Transverse colon (tissue), 4 donors: ENCODE results near the gene NUB1.
A peak's percentile ranks its signal among the peaks of the same experiment; 100 is the strongest.

ENCODE experiments used
- CTCF ChIP-seq, 5 experiments: fragments of 200-600 bp in 3 of 5; fragments of 450-650 bp in 2 of 5; sonication (generic) in 3 of 5; IDR thresholded peaks; 1 replicate in 2 of 5; 2 replicates in 3 of 5; pipeline ENCODE4 v1.5.1; 2016 to 2017; ENCODE audit warnings: antibody characterized with exemption in 5 of 5, inconsistent platforms in 3 of 5, mild to moderate bottlenecking in 2 of 5, moderate library complexity in 1 of 5
- POLR2A ChIP-seq: fragments of 450-650 bp; IDR thresholded peaks from one replicate; pipeline ENCODE4 v1.6.1; 2016; ENCODE audit warnings: antibody characterized with exemption, mild to moderate bottlenecking, moderate library complexity
- POLR2AphosphoS5 ChIP-seq, 3 donors: sonication (generic); formaldehyde crosslinking; IDR thresholded peaks; one replicate each; pipeline ENCODE4 v1.6.1; 2016; ENCODE audit warnings: antibody characterized with exemption in 3 of 3

DNA sequence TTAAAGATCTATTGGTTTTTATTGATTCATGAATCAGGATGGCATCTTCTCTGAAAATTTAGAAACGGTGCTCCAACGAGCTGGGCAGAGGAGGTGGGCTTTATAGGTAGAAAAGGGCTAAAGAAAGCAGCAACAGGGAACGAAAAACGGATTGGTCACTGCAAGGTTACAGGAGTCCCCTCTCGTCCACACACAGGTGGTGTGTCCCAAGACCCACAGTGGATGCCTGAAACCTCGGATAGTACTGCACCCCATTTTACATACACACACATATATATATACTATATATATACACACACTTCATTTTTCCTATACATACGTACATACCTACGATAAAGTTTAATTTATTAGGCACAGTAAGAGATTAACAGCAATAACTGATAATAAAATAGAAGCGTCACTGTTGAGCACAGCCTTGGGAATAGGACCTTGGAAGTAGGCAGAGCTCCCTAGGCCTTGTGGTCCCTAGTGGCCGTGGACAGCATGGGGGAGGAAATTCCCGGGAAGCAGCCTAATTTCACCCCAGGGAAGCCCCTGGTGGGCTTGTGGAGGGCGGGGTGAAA is 737 bp upstream of the NUB1 start:
- TF ChIP-seq CTCF (IDR thresholded peaks at IDR 0.05) (peak in 1 of 5 experiments; percentile 18), POLR2AphosphoS5 (IDR thresholded peaks at IDR 0.05) (no peak), POLR2A (no peak)
